Stimulated activated CD8-positive, alpha-beta memory T cell treated with anti-CD3 and anti-CD28 coated beads, Interleukin-4, amount 100 ng/mL, for 1 hour (primary cell): Measurements from ENCODE around the gene TSPAN16.

Experiments used
- DNase-seq, 2 donors: peaks; one replicate each; pipeline ENCODE4 v3.0.0-alpha.2; 2020; ENCODE audit warnings: low read depth in 2 of 2, low spot score in 1 of 2

Gene TSPAN16, protein sequence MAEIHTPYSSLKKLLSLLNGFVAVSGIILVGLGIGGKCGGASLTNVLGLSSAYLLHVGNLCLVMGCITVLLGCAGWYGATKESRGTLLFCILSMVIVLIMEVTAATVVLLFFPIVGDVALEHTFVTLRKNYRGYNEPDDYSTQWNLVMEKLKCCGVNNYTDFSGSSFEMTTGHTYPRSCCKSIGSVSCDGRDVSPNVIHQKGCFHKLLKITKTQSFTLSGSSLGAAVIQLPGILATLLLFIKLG

DNA sequence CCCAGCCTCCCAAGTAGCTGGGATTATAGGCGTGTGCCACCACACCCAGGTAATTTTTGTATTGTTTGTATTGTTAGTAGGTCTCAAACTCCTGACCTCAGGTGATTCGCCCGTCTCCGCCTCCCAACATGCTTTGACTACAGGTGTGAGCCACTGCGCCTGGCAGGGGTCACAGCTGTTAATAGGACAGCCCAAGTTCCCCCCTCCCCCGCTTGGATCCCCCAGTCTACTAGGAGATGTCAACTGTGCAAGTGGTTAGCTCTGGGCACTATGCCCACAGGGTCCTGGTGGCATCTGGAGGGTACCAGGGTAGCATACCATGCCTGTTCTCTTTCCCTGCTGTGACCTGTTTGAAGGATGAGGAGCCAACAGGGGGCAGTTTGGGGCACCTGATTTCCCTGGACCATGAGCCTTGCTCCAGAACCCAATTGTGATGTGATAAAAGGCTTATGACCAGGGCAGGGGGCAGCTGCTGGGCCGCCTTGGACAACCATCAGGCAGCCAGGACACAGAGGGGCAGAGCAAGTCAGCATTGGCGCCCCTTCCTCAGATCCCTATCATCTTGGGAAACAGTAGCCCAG, at the start of gene TSPAN16:
TSPAN16 (plus strand) TSS at position 496 of the 581 bp plus-strand sequence. CDS start 138 bp downstream, outside the sequence.
- DNase-seq = no peak

DNA sequence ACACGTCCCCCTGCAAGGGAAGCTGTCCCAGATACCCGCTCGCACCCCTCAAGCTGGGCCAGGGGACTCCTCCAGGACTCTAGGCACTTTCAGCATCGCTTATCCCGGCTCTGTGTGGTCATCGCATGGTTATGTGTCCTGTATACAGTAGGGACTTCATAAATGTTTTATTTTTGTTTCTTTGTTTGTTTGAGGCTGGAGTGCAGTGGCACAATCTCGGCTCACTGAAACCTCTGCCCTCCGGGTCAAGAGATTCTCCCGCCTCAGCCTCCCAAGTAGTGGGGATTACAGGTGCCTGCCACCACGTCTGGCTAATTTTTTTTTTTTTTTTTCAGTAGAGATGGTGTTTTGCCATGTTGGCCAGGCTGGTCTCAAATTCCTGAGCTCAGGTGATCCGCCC, 49.0 kb upstream of the TSPAN16 start:
- DNase-seq = no peak

DNA sequence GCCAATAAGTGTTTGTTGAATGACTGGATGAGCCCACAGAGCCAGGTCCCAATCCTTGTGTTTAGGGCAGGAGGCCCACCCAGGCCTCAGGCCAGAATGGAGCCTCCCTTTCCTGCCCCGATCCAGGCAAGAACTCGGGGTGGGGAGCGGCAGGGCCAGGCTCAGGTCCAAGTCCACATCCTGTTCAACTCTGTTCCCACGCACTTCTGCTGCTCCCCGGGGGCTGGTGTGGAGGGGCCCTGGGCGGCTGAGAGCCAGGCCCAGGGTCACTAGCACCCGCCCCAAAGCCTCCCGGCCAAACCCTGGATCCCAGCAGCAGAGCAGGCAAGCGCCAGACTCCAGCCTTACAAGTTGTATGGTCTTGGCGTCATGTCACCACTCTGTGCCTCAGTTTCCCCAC, 48.6 kb upstream of the TSPAN16 start:
- DNase-seq = no peak

DNA sequence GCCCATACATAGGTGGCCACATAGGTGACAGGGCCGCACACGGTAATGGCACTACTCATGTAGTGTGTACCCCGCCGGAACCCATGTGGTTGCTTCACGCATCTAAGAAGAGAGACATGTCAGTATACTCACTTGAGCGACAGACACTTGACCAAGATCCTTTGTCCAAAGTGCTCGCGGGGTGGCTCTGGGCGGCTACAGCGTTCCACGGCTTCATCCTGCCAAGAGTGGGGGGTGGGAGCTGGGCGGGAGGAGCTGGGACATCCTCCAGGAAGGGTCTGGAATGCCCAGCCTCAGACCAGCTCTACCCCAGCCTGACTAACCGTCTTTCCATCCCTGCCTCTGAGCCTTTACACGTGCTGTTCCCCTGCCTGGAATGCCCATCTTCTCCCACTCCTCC, 48.0 kb upstream of the TSPAN16 start:
- DNase-seq = no peak

DNA sequence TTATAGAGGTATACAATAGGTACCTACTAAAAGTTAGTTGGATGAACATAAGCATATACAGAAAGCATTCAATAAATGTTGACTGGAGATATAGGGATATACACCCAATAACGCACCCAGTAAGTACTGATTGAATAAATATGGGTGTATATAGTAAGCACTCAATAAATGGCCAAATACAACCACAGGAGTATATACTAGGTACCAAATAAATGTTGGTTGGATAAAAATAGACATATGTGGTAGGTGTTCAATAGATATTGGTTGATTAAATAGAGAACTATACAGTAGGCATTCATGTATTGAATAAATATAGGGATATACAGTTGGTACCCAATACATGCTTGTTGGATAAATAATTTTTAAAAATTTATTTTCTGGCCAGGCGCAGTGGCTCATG, 47.1 kb upstream of the TSPAN16 start:
- no peak for DNase-seq

DNA sequence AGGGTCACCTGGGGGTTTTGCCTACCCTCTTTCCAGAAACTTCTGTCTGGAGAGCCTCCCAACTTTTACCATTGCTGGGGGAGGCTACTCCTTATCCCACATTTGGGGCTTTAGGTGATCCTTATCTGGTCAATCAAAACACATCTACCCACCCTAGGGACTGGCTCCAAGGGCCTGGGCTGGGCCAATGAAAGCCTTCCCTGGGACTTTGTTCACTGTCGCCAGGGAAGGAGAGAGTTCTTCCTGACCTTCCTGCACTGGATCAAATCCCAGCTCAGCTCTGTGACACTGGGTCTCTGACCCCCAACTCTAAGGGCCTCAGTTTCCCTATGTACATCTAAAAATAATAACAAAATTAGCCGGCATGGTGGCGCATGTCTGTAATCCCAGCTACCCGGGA, 44.7 kb upstream of the TSPAN16 start:
- DNase-seq = no peak

DNA sequence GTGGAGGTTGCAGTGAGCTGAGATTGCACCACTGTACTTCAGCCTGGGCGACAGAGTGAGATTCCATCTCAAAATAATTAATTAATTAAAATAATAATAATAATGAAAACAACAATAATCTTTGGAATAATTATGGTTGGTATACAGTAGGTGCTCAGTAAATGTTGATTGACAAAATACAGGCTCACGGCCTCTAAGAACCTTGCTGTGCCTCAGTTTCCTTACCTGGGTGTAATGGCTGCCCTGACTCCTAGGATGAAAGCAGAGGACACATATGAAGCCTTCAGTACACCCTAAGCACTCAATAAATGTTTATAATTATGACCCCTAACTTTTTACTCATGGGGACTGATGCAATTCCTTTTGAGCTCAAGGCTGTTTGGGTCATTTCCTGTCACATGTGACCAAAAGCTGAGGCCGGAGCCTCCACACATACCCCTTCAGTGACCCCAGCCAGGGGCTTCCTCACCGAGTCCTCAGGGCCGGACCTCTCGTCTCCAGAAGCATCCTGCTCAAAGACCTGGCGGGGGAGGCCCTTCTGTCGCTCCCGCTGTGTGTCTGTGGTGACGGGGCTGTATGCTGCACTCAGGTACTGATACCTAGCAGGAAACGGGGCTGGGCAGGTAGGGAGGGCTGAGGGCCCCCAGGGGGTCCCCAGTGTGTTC, 44.2 kb upstream of the TSPAN16 start:
- no peak for DNase-seq

DNA sequence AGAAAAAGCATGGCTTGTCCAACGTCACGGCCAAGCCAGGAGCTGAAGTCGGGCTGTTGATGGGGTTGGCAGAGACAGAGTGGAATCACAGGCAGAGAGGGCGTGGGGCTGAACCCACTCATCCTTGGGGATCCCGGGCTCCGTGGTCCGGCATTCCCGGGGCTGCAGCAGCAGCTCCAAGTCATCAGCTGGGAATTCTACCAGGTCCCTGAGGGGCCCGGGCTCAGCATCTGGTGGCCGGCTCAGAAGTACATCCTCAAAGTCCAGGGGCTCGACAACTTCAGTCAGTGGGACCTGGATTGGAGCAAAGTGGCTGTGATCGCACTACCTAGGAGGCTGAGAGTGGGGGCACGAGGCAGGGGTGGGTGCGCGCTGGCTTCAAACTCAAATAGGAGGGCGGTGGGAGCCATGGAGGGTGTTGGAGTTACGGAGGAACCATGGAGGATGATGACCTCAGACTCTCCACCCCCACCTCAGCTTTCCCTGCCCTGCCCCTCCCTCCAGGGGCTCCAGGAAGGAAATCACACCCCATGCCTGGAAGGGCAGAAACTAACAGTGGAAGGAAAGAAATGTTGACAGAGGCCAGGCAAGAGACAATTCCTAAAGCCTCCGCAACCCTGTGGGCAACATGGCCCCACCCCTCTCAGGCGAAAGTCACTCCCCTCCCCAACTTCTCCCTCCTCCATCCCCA, 43.1 kb upstream of the TSPAN16 start:
- no peak for DNase-seq

DNA sequence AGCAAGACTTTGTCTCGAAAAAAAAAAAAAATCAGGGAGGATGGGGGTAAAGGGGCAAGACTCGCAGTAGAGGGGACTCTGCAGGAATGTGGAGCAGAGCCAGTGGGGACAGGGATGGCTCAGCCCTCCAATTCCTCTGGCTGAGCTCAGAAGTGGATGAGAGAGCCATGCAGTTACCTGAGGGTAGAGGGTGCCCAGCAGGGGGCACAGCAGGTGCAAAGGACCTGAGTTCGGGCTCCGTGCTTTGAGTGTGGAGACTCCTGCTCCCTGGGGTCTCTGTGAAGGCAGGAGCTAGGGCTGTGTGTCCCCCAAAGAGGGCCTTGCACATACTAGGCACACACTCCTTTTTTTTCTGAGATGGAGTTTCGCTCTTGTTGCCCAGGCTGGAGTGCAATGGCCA, 41.3 kb upstream of the TSPAN16 start:
- DNase-seq = no peak

DNA sequence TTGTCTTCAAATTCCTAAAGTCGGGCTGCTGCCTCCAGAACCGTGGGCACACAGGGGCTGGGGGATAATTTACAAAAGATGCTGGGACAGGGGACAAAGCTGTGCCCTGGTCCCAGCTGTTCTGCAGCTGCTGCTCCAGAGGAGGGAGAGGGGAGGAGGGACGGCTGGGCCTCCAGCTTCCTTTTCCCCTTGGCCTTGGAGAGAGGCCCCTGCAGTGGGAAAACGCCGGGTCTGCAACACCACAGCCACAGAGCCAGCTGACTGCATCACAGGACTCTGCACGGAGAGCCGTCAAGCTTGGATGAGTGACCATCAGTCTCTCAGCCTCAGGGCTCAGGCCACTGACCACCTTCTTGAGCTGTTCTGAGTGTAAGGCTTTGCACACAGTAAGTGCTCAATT, 39.8 kb upstream of the TSPAN16 start:
- DNase-seq = no peak

DNA sequence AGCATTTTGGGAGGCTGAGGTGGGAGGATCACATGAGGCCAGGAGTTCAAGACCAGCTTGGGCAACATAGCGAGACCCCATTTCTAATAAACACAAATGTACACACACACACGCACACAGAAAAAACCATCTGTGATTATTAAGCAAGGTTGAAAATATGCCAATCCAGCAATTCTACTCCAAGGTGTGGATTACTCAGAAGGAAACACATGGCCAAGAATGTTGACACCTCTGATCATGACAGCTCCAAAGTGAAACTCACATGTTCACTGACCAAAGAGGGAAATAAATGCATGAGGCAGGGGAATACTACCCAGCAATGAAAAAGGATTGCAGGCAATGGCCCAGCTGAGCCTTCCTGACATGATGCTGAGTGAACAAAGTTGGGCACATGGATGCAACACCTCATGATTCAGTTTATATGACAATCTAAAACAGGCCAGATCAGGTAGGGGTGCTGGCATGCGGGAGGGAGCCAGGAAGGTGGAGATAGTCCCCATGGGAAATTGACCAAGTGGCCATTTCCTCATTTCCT, 38.0 kb upstream of the TSPAN16 start:
- DNase-seq = no peak

DNA sequence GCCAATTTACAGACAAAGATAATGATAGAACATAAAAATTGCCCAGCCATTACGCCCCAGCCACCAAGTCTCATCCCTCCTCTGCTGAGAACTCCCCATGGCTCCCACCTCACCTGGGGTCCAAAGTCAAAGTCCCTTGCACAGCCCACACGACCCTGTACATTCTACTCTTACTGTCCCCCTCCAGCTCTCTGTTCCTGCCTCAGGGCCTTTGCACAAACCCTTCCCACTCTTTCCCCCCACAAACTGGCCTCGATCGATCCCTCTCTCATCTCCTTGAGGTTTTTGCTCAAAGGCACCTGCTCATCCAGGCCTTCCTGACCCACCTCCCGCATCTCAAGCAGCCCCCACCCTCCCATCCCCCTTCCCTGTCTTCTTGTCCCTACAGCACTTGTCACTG, 35.0 kb upstream of the TSPAN16 start:
- DNase-seq = no peak

DNA sequence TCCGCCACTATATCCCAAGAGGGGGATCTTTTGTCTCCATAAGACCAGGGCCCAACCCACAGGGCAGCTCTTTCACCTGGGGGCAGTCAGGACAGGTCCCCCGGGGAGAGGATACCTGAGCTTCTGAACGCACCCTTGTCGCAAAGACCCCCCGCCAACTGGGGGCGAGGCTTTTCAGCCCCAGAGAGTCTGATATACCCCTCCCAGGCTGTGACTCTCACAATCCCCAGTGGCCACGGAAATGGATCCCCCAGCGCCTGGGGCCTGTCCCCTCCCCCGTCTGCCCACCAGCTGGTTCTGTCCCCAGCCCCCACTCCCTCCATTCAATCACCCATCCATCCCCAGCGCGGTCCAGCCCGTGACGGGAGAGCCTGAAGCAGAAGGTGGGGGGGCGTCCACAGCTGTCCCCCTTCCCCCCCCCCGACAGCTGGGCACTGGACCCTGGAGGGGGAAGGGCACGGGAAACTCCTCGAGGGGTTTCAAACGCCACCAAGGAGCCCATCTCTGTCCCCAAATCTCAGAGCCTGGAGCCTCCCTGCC, 34.5 kb upstream of the TSPAN16 start:
- no peak for DNase-seq

DNA sequence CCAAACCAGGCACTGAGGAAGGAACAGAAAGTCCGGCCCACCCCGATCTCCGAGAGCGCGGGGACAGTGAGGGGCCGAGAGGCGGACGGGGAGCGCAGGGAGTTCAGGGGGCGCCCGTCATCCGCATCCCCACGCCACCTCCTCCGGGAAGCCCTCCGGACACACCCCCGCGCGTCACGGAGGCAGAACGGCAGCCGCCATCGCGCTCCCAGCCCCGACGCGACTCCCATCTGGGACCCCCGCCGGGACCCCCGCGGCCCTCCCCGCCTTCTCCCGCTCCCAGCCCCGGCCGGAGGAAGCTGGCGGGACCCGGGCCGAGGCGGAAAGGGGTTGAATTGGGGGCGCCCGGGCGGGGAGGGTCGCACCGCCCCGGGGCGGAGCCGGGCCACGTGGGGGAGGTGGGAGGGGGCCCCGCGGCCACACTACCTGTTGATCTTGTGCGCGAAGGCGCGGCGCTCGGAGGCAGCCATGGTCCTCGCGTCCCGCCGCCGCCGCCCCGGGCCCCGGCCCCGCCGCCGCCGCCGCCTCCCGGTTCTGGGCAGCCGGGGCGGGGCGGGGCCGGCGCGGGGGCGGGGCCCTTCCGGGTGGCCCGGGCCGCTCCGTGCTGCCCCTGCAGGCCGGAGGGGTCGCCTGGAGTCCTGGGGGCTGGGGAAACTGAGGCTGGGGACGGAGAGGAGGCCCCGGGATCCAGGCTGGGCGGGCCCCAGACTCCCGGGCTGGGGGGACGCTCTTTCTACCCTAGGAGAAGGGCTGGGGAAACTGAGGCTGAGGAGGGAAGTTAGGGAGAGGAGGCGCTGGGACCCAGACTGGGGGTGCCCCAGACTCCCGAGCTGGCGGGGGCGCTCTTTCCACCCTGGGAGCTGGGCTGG, 33.8 kb upstream of the TSPAN16 start, which contains the start of gene DOCK6:
DOCK6 (minus strand) TSS at position 554 of the 869 bp plus-strand sequence; CDS start at position 470, 84 bp downstream.
- no peak for DNase-seq

DNA sequence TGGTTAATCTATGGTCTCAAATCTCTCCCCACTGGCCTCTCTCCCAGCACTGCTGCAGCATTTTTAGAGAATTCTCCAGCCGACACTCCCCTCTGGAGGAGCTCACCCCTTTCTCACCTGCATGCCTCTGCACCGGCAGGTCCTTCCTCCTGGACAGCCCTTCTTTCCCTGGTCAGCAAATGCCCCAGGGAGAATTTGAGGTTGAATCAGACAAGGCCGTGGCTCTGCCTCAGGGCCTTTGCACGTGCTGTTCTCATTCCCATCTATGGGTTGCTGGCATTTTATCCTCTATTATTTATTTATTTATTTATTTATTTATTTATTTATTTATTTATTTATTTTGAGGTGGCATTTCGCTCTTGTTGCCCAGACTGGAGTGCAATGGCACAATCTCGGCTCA, 32.2 kb upstream of the TSPAN16 start:
- no peak for DNase-seq

DNA sequence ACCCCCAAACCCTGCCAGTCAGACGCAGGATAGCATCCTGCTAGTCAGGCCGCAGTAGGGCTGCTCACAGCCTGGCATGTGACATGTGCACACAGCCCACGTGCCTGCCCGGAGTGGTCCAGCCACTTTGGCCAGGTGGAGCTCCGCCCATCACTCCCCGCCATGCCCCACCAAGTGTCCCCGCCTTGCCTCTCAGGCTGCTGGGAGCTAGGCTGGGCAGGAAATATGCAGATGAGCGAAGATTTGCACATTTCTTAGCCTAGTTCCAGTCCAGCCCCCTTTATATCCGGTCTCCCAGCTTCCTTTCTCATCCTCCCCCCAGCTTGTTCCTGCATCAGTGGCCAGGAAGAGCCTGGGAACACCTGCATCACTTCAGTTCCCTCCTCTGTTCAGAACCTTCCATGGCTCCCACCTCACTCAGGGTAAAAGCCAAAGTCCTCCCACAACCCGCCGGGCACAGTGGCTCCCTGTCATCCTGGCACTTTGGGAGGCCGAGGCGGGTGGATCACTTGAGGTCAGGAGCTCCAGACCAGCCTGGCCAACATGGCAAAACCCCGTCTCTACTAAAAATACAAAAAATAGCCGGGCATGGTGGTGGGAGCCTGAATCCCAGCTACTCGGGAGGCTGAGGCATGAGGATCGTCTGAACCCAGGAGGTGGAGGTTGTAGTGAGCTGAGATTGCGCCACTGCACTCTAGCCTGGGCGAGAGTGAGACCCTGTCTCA, 31.3 kb upstream of the TSPAN16 start:
- no peak for DNase-seq

DNA sequence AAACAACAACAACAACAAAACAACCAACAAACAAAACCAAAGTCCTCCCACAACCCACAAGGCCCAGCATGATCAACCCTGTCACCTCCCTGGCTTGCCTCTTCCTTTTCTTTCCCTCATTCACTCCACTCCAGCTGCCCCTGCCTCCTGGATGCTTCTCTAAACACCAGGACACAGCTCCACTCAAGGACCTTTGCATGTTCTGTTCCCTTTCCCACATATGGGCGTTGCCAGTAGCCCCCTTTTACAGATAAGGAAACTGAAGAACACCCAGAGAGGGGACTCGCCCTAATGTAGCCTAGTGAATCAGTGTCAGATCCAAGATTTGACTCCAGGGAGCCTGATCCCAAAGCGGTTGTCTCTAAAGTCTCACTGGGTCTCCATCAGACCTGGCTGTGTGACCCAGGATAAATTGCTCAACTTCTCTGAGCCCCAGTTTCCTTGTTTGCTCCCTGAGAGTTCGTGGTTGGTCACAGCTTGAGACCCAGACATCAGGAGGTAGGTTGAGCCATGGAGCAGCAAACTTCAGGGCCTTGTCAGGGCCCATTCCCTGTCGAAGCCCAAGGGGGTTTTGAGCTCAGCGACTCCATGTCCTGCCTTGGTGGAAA, 30.7 kb upstream of the TSPAN16 start:
- DNase-seq = no peak

DNA sequence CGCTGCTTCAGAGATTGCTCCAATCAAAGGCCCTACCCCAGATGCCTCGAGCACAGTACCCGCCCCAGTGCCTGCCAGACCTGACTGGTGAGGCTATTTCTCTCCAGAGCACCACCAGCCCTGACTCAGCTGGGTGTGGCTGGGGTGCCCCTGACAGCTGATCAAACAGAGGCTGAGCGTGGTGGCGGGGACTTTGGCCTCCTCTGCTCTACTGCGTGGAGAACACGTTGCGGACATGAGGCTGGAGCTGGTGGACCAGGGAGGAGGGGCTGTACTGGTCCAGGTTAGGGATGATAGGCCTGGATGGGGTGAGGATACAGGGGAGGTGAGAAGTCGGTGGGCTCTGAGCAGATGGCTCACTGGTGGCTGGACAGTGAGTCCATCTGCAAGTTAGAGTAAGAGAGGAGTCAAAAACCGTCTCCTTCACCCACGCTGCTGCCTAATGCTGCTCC, 30.1 kb upstream of the TSPAN16 start:
- DNase-seq = no peak
